Measurements from ENCODE around the gene WDR38.
"Not testable (repeated sequence)": the region's sequence is repeated elsewhere in the genome, so short reads cannot be mapped to it uniquely, and the experiment has no call there.

The WDR38 gene

DNA sequence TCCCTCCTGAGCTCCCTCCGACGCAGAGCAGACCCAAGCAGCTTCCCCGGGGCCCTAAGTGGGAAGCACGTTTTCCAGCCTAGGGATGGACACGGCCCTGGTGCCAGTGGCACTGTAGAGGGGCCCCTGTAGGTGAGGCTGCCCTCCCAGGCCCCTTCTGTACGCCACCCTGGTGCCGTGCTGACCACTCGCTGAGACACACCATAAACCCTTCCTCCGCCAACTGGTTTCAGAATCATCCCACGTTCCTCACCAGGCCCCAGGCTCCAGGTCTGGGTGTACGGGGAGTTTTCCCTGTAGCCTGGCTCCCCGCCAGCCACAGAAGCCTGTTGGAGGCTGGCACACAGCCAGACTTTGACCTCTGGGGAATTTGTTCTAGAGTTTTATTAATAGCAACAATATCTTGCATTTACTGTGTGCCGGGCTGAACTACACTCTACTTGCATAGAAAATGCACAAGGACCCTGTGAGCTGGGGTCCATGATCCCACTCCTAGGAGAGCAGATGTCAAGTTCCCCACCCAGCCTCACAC lies 18.2 kb upstream of the WDR38 start:
- DNase-seq, result no peak

DNA sequence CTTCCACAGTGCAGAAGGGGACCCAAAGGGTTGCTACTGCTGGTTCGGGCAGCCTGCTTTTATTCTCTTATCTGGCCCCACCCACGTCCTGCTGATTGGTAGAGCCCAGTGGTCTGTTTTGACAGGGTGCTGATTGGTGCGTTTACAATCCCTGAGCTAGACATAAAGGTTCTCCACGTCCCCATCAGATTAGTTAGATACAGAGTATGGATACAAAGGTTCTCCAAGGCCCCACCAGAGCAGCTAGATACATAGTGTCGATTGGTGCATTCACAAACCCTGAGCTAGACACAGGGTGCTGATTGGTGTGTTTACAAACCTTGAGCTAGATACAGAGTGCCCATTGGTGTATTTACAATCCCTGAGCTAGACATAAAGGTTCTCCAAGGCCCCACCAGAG lies 15.1 kb upstream of the WDR38 start:
- DNase-seq, result not testable (repeated sequence)

DNA sequence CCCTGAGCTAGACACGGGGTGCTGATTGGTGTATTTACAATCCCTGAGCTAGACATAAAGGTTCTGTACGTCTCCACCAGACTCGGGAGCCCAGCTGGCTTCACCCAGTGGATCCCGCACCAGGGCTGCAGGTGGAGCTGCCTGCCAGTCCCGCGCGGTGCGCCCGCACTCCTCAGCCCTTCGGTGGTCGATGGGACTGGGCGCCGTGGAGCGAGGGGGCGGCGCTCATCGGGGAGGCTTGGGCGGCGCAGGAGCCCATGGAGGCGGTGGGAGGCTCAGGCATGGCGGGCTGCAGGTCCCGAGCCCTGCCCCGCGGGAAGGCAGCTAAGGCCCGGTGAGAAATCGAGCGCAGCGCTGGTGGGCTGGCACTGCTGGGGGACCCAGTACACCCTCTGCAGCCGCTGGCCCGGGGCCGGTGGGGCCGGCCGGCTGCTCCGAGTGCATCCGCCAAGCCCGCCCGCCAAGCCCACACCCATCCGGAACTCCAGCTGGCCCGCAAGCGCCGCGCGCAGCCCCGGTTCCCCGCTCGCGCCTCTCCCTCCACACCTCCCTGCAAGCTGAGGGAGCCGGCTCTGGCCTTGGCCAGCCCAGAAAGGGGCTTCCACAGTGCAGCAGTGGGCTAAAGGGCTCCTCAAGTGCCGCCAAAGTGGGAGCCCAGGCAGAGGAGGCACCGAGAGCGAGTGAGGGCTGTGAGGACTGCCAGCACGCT lies 14.5 kb upstream of the WDR38 start:
- DNase-seq, result not testable (repeated sequence)

DNA sequence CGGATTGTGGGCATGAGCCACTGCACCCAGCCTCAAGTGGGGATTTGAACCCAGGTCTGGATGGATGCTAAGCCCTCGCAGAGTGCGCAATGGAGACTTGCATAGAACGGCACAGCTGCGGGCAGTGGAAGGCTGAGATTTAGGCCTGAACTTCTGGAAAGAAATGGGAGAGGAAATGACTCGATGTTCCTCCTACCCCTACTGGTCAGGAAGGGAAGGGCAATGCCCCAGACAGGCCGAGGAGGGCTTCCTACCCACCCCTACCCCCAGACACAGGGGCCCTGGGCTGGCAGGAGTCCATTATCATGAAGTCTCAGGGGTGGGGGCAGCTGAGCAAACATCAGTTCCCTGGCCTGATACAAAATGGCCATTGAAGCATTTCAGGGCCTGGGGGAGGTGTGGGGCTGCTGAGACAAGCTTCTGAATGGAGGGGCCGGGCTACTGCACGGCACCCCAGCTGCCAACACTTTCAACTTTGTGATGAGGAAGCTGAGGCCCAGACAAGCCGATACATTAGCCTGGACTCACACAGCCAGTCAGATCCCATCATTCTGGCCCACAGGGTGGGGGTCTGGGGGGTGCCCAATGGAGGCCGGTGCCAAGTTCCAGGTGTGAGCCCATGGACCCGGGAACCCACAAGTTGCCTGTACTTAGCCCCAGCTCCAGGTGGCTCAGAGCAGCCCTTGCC lies 13.5 kb upstream of the WDR38 start:
- DNase-seq, result no peak

DNA sequence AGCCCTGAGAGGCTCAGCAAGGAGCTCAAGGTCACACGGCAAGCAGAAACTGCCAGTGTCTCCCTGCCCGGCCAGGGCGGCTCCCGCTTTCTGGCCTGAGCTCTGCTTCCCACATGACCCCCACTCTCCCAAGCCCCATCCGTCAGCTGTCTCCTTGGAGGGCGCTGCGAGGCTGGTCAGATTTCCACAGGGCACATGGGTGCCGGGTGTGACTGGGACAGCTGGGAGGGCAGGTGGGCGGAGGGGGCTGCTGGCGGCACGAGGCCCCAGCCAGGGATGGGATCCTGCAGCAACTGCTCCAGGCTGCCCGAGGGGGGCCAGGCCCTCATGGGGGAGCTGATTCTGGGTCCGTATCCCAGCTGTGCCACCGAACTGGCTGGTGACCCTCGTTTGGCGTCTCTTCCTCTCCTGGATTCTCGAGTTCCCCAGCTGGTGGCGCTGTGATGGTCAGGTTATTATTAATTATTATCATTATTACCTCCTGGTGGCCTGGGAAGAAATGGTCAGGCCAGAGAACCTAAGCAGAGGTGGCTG lies 12.9 kb upstream of the WDR38 start:
- DNase-seq, result no peak

DNA sequence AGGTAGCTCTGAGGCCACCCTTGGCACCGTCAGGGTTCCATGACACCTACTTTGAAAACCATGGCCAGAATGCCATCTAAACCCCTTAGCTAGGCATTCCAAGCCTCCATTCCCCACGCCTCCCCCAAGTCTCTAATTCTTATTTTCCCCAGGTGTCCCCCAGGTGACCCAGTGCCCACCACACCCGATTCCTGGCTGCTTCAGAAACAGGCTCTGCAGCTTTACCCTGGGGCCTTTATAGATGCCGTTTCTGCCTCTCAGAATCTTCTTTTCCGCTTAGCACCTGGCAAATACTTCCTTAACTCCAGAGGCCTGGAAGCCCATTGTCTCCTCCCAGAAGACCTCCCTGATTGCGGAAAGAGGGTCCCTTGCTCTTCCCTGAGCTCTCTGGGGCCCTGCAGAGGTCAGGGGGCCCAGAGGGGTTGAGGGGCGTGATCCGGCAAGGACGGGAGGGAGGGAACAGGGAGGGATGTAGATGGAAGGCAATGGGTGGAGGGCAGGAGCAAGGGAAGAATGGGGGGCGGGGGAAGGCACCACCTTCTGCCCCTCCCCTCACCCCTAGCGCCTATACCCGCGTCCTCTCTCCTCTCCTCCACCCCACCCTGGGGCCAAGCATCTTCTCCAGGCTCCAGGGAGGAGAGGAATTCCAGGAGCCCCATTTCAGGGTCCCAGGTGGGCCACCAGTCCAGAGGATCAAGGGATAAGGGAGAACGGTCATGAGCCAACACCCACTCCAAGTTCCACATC lies 12.0 kb upstream of the WDR38 start:
- DNase-seq, result no peak

DNA sequence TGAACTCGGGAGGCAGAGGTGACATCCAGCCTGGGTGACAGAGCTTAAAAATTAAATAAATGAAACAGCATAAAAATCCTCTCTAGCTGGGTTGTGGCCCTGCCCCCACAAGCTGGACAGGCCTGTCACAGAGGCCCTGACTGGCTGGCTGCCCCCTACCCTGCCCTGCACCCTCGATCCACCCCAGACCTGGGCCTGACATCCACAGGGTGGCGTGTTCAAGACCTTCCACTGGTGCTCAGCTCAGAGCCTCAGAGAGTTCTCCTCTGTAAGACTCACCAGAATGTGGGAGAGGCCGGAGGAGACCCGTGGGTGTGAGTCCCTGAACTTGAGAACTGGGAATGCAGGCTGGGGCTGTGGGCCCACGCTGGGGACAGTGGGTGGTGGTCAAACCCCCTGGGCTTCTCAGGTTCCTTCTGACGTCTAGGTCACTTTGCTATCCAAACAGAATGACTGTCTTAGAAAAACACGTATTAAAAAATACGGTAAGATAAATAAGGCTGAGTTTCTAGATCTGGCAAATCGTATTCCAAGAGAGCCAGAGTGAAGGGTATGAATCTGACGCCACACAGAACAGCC lies 9.7 kb upstream of the WDR38 start:
- DNase-seq, result no peak

DNA sequence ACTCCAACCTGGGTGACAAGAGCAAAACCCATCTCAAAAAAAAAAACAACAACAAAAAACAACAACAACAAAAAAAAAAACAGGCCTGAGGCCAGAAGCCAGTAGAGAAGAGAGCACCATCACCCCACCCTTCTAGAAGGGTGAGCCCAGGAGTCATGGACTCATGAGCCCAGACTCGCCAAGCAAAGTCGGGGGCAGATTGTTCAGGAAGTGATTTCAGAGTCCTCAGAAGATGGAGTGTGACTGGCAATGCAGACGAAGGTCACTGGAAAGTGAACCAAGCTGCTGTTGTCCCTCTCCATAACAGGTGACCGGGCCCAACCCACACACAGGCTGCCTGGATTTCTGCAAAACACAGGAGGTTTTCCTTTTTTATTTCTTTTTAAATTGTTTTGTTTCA lies 9.0 kb upstream of the WDR38 start:
- DNase-seq, result no peak

DNA sequence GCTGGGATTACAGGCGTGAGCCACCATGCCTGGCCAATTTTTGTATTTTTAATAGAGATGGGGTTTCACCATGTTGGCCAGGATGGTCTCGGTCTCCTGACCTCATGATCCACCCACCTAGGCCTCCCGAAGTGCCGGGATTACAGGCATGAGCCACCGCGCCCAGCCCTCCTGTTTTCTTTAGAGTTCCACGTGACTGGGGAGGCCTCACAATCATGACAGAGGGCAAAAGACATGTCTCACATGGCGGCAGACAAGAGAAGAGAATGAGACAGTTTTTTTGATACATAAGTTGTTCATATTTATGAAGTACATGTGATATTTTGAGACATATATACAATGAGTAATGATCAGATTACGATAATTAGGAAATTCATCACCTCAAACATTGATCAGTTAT lies 6.8 kb upstream of the WDR38 start:
- DNase-seq, result not testable (repeated sequence)

DNA sequence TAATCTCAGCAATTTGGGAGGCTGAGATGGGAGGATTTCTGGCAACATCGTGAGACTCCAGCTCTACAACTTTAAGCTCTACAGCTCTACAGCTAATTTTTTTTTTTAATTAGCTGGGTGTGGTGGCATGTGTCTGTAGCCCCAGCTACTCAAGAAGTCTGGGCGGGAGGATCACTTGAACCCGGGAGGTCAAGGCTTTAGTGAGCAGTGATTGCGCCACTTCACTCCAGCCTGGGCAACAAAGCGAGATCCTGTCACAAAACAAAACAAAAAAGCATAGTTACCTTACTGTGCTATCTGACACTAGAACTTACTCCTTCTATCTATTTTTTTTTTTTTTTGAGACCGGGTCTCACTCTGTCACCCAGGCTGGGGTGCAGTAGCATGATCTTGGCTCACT lies 6.3 kb upstream of the WDR38 start:
- no peak for DNase-seq

DNA sequence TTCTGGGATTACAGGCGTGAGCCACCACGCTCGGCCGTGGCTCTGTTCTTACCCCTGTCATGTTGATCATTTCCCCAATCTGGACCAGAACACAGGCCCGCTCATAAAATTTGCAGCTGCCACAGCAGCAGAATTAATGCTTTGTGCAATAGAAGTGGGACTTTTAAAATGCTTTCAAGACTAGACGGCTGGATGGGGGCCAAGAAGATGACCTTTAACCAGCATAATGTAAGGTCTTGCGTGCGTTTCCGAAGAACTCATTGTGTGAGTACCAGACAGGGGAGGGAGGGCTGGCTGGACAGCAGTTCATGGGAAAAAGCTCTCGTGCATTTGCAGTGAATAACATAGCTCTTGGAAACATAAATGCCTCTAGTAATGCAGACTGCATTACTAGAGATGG lies 3.5 kb upstream of the WDR38 start:
- DNase-seq, result no peak

DNA sequence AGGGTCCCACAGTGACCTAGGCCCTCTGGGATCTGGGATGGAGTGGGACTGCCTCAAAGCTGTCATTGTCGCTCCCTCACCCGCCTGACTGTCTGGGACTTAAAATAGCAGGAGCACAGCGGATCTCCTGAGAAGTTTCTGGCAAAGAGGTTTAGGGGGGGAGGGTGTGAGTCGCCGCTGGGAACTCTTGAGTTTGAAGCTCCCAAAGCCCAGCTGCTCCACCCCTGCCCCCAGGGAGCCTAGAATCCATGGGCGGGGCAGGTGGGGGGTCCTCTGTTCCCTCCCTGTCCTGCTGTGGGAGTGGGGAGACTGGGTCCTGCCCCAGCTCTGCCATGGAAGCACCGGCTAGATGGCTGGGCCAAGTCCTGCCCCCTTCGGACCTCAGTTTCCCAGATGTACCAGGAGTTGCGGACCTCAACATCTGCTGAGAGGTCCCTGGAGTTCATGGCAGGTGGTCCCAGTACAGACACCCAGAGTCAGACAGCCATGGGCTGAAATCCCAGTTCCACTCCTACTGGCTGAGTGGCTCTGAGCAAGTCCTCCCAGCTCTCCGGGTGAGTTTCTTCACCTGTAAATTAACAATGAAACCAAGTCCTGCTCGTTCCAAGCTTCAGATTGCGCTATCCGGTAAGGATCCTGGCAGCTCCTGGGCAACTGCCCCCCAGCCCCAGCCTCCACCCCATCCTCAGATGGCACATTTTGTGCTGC lies 985 bp upstream of the WDR38 start:
- DNase-seq, result no peak

DNA sequence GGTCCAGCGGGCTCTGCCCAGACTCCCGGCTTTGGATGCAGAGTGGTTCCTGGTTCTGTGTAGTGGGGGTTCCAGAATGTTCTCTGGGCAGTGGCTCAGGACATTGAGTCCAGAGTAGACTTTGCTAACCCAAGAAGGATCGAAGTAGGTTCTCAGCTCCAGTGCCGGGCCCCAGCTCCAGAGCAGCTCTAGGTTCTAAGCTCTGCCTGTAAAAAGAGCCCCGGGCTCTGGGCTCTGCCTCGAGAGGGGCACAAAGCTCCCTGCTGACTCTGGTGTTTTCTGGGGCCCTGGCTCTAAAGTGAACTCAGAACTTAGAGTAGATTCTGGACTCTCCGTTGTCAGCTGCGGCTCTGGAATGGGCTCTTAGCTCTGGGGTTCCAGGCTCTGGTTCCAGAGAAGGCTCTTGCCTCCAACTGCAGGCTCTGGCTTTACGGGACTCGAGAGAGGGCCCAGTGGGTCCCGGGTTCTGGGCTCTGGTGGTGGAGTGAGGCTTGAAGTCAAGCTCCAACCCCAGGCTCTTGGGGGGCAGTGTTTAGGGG lies 414 bp downstream of the WDR38 start:
- DNase-seq, result no peak

DNA sequence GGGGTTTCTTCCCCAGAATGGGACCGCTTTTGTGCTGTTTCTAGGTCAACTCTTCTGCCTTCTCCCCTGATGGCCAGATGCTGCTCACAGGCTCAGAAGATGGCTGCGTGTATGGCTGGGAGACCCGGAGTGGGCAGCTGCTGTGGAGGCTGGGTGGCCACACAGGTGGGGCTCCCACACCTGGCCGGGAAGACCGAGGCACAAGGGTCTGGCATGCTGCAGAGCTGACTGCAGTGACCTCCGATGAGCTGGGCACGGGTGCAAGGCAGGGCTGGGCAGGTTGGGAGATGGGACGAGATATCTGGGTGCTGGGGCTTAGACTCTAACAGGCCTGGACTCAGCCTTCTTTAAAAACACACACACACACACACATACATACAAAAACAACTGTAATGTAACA lies 901 bp downstream of the WDR38 start:
- no peak for DNase-seq

DNA sequence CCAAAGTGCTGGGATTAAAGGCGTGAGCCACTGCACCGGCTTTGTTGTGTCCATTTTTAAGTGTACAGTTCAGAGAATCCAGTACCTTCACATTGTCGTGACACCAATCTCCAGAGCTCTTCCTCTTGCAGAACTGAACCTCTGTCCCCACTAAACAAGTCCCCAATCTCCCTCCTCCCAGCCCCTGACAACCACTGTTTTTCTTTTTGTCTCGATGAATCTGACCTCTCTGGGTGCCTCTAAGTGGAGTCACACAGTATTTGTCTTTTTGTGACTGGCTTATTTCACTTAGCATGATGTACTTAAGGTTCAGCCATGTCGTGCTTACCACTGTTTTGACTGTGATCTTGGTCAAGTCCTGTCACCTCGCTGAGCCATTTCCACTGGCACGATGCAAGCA lies 1.6 kb downstream of the WDR38 start:
- no peak for DNase-seq

DNA sequence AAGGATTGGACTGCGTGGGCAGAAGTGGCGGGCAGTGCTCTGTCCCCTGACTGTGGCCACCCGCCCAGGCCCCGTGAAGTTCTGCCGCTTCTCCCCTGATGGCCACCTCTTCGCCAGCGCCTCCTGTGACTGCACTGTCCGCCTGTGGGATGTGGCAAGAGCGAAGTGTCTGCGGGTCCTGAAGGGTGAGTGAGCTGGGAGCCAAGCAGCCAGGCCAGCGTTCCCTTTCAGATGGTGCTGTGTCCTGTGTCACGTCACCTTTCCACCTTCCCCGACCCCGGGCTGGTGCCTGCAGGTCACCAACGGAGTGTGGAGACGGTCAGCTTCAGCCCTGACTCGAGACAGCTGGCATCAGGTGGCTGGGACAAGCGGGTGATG lies 2.3 kb downstream of the WDR38 start:
- DNase-seq, result no peak

DNA sequence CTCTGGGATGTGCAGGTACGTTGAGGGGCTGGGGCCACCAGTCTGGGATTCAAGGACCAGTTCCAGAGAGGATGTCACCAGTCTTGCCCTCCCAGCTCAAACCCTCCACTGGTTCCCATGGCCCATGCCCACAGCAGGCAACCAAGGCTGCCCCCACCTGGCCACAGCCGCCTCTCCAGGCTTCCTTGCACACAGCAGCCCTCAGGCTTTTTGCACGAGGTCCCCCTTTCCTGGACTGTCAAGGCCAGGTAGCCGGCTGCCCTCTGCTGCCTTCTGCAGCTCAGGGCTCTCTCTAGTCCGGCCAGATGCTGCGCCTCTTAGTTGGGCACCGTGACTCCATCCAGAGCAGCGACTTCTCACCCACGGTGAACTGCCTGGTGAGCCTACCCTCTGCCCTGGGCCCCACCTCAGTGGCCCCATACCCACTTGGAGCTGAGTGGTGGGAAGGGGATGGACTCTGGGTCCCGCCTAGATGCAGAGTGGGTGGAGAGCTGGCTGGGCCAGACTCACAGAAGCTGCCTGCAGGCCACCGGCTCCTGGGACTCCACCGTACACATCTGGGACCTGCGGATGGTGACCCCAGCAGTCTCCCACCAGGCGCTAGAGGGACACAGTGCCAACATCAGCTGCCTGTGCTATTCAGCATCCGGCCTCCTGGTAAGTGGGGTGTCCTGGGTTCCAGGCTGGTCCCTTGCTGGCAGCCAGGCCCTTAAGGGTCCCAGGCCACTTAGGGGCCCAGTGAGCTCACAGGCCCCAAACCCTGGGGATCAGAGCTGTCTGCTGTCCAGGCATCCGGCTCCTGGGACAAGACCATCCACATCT lies 2.9 kb downstream of the WDR38 start:
- no peak for DNase-seq

DNA sequence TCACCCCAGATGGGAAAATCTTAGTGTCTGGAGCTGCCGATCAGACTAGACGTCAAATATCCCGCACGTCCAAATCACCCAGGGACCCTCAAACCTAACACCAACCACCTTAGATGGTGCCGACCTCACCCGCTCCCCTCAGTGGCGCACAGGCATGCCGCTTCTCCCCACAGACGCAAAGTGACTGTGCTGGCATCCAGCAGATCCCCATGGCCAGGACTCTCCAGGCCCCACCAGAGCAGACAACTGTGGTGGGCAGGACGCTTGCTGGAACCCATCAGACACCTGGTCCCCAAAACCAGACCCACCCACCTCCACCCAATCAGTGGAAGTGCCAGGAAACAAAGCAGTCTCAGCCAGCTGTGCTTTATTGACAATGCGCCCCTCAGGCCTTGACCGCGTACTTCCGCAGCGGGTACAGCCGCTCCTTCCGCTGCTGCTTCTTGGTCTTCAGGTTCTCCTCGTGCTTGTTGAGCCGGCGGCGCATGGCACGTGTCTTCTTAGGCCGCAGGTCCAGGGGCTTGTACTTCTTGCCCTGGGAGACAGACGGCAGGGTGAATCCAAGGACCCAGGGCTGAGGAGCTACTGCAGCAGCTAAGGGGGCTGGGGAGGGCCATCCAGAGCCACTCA lies 4.4 kb downstream of the WDR38 start:
- DNase-seq, result no peak

DNA sequence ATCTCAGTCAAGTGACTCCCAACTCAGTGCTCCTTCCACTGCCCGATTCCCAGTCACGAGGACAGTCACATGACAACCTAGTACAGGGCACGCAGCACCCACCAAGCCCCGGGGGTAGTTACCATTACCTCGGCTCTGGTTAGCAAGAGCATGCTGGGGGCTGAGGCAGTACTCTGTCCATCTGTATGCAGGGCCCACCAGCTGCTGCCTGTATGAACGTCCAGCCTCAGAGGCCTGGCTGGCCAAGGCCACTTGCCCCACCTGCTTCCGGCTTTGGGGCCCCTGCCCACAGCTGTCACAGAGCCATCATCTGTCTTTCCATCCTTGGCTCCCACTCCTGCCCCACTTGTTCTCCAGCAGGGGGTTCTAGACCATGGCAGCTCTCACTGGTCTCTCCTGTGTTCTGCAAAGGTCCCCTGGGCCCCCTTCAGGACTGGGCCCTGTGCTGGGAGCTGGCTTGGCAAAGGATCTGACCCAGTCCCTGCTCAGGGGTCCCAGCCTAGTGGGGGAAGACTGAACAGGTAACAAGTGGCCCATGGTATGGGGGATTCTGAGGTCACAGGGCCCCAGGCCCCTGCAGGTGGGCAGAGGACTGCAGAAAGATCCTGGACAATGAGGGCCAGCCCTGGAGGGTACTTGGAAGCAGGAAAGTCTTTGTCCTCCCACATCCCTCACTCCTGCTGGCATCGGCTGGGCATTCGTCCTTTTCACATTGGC lies 5.2 kb downstream of the WDR38 start:
- DNase-seq, result no peak
